COLO668 (cell line): ENCODE results near the gene SUPT7L.
"Not testable (repeated sequence)": the region's sequence is repeated elsewhere in the genome, so short reads cannot be mapped to it uniquely, and the experiment has no call there.

Experiments used
- DNase-seq: peaks from one replicate; lab custom pipeline; 2025; ENCODE audit not compliant: unreplicated experiment; lab: John Stamatoyannopoulos, UW

Gene SUPT7L

DNA sequence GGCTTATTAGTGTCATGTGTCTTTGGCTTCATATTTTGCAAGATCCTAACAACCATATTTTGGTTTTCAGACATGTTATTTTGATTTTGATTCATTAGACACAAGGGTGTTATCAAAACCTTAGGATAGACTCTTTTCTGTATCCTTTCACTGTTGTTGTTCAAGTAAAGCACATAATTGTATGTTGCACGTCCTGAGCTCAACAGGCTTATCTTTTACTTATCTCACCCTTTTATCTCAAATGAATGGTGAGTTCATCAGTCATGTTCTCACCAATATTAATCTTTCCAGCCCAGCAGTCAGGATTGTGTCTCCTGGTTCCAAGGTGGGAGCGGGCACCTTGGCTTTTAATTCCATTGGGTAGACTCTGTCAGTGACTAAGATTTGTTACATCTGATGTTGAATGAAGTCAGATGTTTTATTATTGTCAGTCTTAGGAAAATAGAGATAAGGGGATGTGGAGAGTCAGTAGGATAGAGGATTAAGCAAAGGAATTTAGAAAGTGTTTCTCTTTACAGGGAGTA, 22.6 kb downstream of the SUPT7L start:
- DNase-seq, result no peak

DNA sequence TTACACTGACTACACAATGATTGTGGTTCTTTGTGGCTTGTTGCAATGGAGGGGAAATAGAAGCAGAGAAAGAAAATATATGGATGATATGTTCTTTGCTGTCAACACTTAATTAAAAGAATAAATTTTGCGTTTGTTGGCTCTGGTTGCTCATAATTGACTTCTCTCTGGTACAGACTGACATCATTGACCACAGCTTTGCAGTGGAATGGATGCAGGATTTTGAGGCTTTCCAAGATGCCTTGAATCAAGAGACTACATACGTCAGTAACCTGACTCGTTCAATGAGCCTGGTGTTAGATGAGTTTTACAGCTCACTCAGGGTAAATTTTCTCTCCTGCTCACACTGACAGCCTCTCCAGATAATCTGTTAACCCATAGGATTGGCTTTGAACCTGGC, 24.7 kb downstream of the SUPT7L start:
- no peak for DNase-seq

DNA sequence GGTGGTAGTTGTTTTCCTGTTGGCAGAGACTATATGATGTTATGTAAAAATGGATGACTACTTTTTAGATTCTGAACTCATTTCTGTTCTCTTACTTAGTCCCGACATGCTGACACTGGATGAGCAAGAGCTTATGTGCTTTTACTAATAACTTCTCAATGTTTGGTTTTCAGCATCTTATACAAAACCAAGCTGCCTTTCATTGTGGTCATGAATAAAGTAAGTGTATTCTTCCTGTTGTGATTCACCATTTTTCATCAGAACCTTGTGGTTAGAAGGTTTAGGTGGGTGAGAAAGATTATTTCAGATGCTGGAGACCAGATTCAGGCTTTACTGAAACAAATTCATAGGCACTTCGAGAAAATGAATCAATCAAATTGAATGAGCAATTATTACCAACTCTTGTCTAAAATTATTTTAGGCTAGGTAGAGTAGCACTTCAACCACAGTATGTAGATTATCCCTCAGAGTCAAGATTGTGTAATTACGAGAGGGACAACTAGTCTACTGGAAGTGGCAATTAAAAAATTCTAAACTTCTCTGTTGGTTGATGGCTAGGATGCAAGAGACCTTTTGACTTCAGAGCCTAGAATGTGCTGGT, 25.3 kb downstream of the SUPT7L start:
- DNase-seq, result no peak

DNA sequence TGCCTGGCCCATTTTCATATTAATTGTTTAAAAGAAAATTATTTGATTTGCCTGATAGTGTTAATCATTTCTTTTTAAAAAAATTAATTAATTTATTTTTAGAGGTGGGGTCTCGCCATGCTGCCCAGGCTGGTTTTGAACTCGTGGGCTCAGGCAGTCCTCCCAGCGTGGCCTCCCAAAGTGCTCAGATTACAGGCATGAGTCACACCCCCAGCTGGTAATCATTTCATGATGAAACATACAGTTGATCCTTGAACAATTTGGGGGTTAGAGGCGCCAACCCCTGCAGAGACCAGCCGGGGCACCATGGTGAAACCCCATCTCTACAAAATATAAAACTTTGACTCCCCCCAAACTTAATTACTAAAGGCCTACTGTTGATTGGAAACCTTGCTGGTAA, 26.6 kb downstream of the SUPT7L start:
- no peak for DNase-seq

DNA sequence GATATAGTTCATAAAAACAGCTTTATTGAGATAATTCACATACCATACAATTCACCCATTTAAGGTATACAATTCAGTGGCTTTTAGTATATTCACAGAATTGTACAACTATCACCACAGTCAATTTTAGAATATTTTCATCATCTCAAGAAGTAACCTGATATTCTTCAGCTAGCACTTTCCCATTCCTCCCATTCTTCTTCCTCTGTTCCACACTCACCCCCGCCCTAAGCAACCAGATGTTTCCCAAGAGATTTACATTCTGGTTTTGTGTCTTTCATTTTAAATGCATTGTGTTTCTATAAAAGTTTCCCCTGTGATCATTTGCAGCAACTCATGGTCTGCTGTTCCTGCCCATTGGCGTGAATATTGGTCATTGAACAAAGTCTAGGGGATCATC, 29.1 kb downstream of the SUPT7L start:
- DNase-seq, result no peak

DNA sequence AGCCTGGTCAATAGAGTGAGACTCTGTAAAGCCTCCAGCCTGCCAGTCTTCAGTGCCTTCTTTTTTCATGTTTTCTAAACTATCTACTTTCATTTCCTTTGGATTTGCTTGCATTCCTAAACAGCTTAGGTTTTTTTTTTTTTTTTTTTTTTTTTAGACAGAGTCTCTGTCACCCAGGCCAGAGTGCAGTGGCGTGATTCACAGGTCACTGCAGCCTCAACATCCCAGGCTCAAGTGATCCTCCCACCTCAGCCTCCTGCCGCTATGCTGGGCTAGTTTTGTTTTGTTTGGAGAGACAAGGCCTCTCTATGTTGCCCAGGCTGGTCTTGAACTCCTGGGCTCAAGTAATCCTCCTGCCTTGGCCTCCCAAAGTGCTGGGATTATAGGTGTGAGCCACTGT, 33.2 kb downstream of the SUPT7L start:
- not testable (repeated sequence) for DNase-seq

DNA sequence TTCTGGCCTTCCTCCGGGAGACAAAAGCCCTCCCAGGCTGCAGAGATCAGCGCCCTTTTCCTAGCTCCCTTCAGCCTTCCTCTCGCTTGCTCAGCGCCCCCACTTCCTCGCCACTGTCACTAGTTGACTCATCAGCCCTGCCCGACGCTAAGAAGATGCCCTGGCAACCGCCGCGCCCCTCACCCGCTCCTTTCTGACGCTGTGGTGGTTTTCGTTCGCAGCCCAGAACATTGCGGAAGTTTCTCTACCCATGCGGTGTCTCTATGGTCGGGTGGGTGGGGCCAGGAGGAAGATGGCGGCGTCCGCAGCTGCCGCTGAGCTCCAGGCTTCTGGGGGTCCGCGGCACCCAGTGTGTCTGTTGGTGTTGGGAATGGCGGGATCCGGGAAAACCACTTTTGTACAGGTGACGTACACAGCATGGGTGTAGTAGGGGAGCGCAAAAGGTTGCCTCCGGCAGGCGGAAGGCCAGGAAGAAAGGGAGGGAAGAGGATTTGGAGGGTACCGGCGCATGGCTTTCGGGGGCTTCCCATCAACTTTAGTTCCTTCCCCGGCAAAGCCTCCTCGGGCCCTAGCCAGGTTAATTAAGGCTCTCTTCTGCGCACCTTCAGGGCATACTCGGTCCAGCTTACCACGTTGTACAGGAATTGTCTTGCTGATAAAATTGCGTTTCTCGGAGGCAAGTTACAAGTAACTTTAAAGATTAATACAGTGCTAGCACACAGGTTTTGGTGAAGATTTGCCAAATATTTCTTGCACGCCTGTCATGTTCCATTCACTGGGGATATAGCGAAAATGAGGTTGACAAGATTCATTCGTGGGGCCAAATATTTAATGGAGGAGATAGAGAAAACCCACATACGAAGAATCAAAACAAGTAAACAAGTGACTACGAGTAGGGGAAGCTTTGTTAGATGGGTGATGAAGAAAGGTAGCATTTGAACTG, 34.4 kb downstream of the SUPT7L start, which contains the start of the genes CCDC121 and GPN1:
CCDC121 (minus strand) TSS at position 246 of the 943 bp plus-strand sequence. CDS start 1,213 bp downstream, outside the sequence.
GPN1 (plus strand) TSS at position 284 of the 943 bp plus-strand sequence; CDS start at position 293, 9 bp downstream.
- peak; percentile 83 for DNase-seq

DNA sequence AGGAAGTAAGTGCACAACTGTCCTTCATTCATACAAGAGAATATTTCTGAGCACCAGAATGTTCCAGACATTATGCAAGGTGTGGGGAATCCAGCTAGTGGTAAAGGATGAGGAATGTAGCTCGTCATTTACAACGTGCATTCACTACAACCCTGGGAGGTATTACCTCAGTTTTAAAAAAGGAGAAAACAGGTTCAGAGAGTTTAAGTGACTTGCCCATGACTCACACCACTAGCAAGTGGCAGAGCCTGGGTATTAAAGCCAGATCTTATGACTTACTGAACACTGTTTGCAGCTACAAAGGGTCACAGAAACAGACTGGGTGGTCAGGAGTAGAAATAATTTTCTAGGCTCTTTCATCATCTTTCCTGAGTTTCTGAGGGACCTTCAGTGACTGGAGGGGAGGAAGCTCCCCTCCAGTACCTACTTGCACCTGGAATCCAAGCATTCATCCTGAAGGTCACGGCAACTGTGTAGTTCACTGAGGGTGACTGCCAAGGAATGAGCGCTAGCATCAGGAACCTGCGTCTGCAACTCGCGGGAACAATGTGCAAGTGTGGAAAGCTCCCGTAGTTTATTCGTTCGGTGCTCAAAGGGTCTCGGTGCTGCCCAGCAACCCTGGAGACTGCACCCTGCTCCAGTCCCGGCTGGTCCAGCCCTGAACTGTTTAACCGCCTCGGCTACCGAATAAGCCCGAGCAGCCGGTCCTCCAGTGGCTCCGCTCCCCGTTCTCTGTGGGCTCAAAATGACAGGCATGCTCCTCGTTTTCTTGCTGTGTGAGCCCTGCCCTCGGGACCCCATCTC, 35.2 kb downstream of the SUPT7L start:
- DNase-seq, result peak; percentile 36

DNA sequence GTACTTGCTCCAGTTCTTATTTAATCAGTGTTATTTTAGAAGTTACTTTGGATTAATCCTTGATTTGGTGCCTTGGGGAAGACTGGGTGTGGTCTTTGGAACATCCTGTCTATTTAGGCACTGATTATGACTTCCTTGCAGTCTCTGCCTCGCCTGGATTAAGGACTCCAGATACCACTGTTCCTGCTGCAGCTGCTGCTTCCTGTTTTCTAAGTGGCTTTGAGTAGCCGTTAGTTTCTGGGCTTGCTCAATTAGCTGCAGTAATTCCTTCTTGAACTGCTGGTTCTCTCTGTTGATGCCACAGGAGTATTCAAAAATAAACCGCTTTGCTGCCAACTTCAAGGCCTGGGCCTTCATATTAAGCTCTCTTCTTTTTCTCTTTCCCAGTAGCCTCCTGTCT, 36.5 kb downstream of the SUPT7L start:
- DNase-seq, result not testable (repeated sequence)

DNA sequence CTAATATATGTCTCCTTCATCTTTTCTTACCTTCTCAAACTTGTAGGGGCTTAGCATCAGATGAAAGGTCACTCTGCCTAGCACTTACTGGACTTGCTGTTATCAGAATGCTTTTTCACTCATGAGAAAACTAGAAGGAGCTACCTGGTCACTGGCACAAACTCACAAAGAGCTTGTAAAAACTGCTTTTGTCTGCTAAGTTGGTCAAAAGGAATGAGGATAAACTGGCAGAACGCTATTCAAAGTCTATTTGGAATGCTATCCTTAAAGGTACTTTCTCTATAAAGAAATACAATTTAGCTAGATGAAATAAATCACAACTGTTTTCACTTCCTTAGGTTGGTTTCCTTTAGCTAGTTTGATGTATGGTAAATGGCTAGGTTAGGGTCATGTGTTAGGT, 37.1 kb downstream of the SUPT7L start:
- DNase-seq, result not testable (repeated sequence)

DNA sequence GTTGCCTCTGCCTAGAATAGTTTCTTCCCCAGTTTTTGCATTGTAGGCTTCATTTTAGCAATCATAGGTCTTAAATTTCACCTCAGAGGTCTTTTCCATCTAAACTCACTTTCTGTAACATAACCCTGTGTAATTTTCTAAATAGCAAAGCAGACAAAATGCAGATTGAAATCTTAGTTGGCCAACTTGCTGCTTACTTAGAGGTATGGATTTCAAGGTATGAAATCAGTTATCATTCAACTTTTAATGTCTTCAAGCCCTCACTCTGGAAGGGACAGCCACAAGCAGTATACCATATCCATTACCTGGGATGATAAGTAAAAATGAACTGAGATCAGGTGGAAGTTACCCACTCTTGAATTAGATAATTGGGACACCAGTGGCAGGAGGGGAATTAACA, 38.5 kb downstream of the SUPT7L start:
- DNase-seq, result no peak

DNA sequence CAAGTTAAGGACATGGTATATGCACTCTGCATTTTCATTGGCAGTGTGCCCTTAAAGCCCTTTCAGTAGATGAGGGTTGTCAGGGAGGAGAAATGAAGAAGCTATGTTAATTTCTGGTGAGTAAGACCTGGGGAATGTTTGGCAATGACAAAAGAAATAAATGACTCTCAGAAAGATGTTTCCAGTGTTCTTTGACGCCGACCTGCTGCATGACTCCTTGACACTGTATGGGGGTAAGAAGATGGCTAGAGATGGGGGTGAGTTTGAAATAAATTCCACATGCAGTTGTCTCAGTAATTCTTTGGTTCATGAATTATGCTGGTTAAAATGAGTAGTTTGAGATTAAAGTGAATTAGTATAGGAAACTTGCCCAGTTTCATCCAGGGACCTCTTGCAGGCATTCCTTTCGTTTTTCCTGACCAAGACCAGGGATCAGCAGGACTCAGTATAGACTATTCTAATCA, 40.5 kb downstream of the SUPT7L start:
- no peak for DNase-seq

DNA sequence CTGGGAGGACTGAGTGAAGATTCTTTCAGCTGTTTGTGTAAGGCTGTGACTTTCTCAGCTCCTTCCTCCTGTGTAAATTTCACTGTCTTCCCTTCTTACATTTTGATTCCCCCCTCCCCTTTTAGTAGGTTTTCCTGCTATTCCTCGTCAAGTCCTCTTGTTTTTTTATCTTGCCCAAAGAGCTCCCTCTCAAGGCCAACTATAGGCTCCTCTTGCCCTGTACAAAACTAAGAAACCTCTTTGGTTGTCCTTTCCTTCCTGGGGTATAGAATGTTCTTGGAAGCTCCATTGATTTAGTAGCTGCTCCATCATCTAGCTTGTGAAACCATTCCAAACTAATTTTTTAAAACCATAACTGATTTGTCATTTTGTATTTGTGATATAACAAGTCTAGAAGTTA, 41.9 kb downstream of the SUPT7L start:
- no peak for DNase-seq

DNA sequence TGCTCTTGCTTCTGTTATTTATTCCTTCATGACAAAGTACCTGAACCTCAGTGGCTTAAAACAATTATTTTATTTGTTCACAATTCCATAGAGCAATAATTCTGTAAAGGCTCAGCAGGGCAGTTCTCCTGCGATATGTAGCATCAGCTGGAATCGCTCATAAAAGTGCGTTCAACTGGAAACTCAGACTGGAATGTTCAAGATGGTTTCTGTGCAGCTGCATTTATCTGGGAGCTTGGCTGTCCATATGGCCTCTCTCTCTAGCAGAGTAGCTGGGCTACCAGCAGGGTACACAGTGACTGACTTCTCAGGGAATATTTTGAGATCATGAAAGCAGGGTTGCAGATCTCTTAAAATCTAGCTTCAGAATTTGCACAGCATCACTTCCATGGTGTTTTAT, 48.1 kb downstream of the SUPT7L start:
- no peak for DNase-seq

DNA sequence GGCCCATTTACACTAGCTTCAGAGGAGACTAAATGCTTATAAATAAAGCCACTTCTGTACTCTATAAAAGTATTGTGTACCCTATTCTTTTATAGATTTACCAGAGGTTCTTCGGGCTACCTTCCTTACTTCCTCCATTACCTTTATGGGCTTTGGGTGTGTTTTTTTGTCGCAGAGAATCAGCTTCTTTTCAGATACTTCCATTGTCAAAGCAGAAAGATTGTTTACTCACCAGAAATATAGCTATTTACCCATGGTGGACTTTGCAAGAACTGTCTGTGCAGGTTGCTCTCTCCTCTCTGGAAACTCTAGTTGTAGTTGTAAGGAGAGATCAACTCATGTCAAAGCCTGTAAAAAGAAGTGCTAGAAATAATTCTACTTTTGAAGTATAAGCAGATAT, 49.4 kb downstream of the SUPT7L start:
- DNase-seq, result no peak

DNA sequence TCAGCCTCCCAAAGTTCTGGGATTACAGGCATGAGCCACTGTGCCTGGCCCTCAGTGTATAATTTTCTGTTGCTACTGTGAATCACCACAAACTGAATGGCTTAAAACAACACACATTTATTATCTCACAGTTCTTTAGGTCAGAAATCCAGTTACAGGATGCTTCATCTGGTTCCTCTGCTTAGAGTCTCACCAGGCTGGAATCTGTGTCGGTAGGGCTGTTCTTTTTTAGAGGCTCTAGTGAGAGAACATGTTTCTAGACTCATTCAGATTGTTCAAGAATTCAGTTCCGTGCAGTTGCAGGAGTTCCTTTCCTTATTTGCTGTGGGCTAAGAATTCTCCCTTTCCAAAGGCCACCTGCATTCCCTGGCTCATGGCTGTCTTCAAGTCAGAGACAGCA, 56.8 kb downstream of the SUPT7L start:
- DNase-seq, result no peak
